HG03025 (cell line): ENCODE measurements around the gene POLR2L.

ENCODE experiments used
- ATAC-seq: cut with Tn5 transposase; IDR thresholded peaks from one replicate; pipeline ENCODE4 v1.9.1; 2021; ENCODE audit warnings: mild to moderate bottlenecking, moderate library complexity; ENCODE audit not compliant: unreplicated experiment, low FRiP score

Gene POLR2L

GRCh38 chr11:828506-829175 lies 13.7 kb downstream of the POLR2L start:
- no peak for ATAC-seq

- ATAC-seq = no peak
Observed at GRCh38 chr11:827897-828192, 14.5 kb downstream of the POLR2L start, which contains the start of gene CRACR2B. Gene CRACR2B, plus strand, starts transcription at chr11:827919. Its CDS starts 689 bp downstream, at chr11:828608.

- ATAC-seq = peak; percentile 27
Observed at GRCh38 chr11:827146-827896, 15.0 kb downstream of the POLR2L start.

GRCh38 chr11:826836-827145 lies 15.5 kb downstream of the POLR2L start:
- ATAC-seq = no peak

GRCh38 chr11:826227-826621 lies 16.1 kb downstream of the POLR2L start:
- ATAC-seq = no peak

GRCh38 chr11:825366-826226 lies 16.7 kb downstream of the POLR2L start:
- no peak for ATAC-seq

- no peak for ATAC-seq
Observed at GRCh38 chr11:824942-825341, 17.4 kb downstream of the POLR2L start.

- ATAC-seq = no peak
Observed at GRCh38 chr11:824292-824880, 17.9 kb downstream of the POLR2L start.

- ATAC-seq = no peak
Observed at GRCh38 chr11:823441-824291, 18.7 kb downstream of the POLR2L start.

GRCh38 chr11:821512-822371 lies 20.6 kb downstream of the POLR2L start:
- ATAC-seq = no peak

- ATAC-seq = no peak
Observed at GRCh38 chr11:820655-821511, 21.4 kb downstream of the POLR2L start.

GRCh38 chr11:819943-820649 lies 22.2 kb downstream of the POLR2L start:
- ATAC-seq = peak; percentile 49

- ATAC-seq = peak; percentile 72
Observed at GRCh38 chr11:819129-819931, 23.0 kb downstream of the POLR2L start.

- ATAC-seq = no peak
Observed at GRCh38 chr11:818396-819128, 23.8 kb downstream of the POLR2L start, which contains the start of gene PNPLA2. Gene PNPLA2, plus strand, starts transcription at chr11:818914. Its CDS starts 805 bp downstream, at chr11:819719.

GRCh38 chr11:816433-816779 lies 25.9 kb downstream of the POLR2L start:
- ATAC-seq = no peak
